Measurements from ENCODE around the gene CCDC14. TPM values are rescaled to one million over a fixed set of nuclear protein-coding genes. Genes with fewer than 3 reads are reported as not detected.
"Not testable (repeated sequence)": the region's sequence is repeated elsewhere in the genome, so short reads cannot be mapped to it uniquely, and the experiment has no call there.

Gene CCDC14, protein sequence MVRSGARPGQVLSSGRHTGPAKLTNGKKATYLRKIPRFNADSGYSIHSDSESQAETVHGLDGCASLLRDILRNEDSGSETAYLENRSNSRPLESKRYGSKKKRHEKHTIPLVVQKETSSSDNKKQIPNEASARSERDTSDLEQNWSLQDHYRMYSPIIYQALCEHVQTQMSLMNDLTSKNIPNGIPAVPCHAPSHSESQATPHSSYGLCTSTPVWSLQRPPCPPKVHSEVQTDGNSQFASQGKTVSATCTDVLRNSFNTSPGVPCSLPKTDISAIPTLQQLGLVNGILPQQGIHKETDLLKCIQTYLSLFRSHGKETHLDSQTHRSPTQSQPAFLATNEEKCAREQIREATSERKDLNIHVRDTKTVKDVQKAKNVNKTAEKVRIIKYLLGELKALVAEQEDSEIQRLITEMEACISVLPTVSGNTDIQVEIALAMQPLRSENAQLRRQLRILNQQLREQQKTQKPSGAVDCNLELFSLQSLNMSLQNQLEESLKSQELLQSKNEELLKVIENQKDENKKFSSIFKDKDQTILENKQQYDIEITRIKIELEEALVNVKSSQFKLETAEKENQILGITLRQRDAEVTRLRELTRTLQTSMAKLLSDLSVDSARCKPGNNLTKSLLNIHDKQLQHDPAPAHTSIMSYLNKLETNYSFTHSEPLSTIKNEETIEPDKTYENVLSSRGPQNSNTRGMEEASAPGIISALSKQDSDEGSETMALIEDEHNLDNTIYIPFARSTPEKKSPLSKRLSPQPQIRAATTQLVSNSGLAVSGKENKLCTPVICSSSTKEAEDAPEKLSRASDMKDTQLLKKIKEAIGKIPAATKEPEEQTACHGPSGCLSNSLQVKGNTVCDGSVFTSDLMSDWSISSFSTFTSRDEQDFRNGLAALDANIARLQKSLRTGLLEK
- 55.8 TPM for polyA plus RNA-seq (2012; ENCODE audit: missing spikeins)

DNA sequence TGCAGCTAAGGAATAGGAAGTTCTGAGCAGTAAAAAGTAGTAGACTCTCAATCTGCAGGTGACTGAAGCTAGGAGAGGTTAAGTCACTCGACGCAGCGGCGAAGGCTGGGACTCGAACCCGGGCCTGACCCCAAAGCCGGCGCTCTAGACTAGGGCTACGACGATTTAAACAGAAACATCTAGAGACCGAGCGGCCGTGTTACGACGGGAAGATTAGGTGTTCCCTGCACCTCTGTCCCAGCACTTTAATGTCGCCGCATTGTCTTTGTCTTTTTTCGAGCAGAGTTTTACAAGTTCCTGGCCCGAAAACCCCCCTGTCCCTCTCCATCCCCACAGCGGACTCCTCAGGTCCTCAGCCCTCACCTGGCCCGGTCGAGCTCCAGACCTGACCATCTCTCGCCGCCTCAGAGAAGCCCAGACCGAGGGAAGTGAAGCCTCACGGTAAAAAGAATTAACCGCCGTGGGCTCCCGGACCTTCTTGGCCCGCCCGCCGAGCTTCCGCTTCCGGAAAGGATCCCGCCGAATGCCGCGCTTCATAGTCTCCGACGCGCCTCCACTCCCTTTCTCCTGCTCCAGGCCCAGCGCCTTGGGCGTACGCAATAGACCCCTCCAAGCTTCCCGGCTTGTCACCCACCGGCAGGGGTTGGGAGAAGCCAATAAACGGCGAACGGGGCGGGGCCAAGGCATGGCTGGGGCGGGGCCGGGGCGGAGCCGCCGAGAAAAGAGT is at the start of gene CCDC14:
CCDC14 (minus strand) TSS at position 449 of the 727 bp plus-strand sequence; CDS start at position 393, 56 bp downstream.
- DNase-seq (ENCODE audit: insufficient read length) = peak; percentile 55
- TF ChIP-seq TAF1 (IDR thresholded peaks at IDR 0.05; ENCODE audit: borderline replicate concordance, low read depth, low read length) (peak; percentile 61), POLR2AphosphoS5 (IDR thresholded peaks at IDR 0.05; ENCODE audit: low read depth, low read length) (peak; percentile 70), POLR2A (IDR thresholded peaks at IDR 0.05; ENCODE audit: low read depth, low read length) (peak; percentile 80)
- FAIRE-seq = peak; percentile 85

DNA sequence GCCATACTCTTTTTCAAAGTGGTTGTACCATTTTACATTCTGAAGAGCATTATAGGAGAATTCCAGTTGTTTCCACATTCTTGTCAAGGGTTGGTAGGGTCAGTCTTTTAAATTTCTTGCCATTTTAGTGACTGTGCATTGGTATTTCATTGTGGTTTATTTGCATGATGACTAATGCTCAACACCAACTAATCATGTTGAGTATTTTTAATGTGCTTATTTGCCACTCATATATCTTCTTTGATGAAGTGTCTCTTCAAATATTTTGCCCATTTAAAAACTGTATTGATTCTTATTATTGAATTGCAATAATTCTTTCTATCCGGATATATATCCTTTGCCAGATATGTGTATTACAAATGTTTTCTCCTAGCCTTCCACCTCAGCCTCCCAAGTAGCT is 47.3 kb upstream of the CCDC14 start:
- FAIRE-seq; DNase-seq (ENCODE audit: insufficient read length): not testable (repeated sequence)

DNA sequence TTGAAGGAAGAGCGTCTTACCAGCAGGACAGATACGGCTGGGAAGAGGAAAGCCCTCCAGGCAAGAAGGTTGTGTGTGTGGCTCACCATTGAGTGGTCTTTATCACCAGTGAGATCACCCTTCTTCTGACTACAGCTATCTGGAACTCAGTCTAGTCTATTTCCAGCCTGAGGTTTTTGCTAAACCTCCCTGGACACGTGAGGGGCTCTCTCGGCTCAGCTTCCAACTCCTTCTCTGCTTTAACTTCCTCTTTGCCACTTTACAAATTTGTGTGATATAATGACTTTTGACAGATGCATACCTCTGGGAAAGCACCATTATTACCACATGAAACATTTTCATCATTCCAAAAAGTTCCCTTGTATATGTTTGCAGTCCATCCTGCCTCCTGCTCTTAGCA is 46.2 kb upstream of the CCDC14 start:
- FAIRE-seq = no peak
- no peak for TF ChIP-seq TAF1 (IDR thresholded peaks at IDR 0.05; ENCODE audit: borderline replicate concordance, low read depth, low read length)
- no peak for TF ChIP-seq POLR2A (IDR thresholded peaks at IDR 0.05; ENCODE audit: low read depth, low read length)
- DNase-seq (ENCODE audit: insufficient read length) = no peak

DNA sequence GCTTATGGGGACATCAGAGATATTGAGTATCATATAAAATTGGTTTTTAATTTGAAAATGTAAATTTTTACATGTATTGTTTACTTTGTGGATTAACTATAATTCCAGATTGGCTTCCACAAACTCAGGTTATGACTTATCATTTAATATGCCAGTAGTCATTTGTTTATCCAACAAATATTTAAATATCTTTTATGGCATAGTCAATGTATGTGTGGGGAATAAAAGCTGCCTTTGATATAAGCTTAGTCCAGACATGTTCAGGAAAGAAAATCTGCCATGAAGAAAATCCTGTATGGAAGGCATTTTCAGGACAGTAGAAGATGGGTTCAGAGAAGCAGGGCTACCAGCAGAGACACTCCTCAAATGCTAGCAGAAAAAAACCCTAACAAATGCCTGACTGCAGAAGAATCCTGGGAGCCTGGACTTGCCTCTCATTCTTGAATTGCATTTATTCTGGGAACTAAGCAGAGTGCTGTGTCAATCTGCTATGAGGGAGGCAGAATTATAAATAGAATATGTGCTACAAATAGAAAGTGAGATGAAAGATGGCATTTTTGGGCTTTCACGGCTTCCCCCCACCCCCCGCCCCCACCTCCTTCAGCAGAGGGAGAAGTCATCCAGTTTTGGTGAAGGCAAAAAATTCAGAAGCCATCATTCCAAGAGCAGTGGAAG is 41.5 kb upstream of the CCDC14 start:
- not testable (repeated sequence) for FAIRE-seq; DNase-seq (ENCODE audit: insufficient read length)

DNA sequence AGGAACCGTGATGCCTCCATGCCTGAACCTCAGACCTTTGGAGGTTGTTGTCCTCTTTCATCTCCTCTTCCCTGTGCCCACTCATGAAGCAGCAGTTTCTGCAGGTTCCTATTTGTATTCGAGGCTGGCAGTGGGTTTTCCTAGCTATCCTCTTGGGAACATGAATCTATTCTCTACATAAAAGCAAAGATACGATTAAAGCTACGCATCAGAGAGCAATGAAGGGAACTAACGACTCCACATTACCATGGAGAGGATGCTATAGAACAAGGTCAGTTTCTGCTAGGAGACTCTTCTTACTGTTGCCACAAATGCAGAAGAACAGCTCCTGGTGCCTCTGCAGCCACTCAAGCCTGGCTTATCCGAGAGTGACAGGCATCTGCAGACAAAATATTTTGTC is 40.3 kb upstream of the CCDC14 start:
- not testable (repeated sequence) for DNase-seq (ENCODE audit: insufficient read length); FAIRE-seq

DNA sequence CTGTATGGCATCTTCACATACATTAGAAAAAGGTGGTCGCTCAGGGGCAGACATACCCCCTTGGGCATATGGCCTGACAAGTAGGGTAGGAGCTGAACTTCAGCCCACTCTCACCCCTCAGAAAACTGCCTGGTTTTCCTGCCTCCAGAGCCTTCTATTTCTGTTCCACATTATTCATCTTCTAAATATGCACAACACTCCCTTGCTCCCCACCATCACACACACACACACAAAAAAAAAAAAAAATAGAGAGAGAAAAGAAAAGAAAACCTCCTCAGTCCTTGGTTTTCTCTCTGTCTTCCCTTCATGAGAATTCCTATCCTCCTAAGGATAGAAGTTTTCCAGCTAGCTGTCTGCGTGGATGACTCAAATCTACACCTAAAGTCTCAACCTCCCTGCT is 36.5 kb upstream of the CCDC14 start:
- no peak for FAIRE-seq
- TF ChIP-seq TAF1 (IDR thresholded peaks at IDR 0.05; ENCODE audit: borderline replicate concordance, low read depth, low read length) (no peak), POLR2AphosphoS5 (IDR thresholded peaks at IDR 0.05; ENCODE audit: low read depth, low read length) (no peak), POLR2A (IDR thresholded peaks at IDR 0.05; ENCODE audit: low read depth, low read length) (no peak)
- DNase-seq (ENCODE audit: insufficient read length) = no peak

DNA sequence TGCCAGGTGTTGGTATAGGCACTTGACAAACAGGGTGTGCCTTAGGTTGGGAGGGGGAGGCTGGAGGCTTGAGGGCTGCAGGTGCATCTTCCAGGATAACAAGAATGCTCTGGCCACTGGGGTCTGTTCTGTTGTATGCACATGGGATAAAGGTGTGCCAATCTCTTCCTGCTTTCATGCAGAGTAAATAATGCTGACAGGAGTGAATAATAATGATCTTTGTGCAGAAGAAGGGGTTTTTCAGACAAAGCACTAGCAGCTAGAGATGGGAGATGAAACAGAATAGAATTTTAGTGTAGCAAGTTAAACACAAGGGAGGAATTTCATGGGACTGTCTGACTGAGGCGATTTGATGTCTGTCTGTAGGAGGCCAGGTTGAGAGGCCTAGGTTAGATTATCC is 32.8 kb upstream of the CCDC14 start:
- FAIRE-seq = no peak
- no peak for DNase-seq (ENCODE audit: insufficient read length)

DNA sequence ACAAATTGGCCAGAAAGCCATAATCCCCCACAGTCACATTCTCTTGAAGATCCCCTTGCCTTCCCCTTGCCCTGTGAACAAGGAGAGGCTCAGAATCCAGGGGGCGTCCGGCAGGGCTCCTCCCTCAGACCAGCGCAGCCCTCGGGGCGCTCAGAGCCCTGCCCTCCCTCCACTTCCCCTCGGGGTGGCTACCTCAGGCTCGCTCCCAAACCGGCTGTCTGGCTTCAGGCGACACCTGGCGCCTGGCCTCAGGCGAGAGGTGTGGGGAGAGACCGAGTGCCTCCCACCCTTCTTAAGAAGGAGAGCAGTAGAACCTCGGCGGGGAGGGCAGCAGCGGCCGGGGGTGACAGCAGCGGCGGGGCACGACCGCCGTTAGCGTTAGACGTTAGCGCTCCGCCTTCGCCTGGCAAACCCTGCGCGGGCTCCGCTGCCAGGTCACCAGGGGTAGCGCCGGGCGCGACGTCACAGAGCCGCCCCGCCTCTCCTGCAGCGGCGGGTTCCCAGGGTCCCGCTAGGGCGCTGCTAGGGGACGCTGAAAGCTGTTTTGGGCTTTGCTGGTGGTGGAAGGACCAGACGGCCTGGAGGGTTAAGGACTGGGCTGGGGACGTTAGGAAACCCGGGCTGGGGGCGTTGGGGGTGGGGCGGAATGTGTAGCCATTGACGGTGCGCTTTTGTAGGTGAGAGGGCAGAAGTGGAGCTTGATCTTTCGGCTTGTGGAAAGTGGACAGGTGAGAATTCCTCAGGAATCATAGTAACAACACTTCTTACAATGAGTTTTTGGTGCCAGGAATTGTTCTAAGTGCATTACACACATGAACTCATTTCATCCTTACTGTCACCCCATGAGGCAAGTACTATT is 30.9 kb upstream of the CCDC14 start, which contains the start of gene ROPN1:
ROPN1 (minus strand) TSS at position 395 of the 859 bp plus-strand sequence. CDS start 11,643 bp downstream, outside the sequence.
- FAIRE-seq = peak; percentile 77
- DNase-seq (ENCODE audit: insufficient read length) = not testable (repeated sequence)

More for the DNA sequence above, 32.8 kb upstream of the CCDC14 start:
- TF ChIP-seq POLR2A (IDR thresholded peaks at IDR 0.05; ENCODE audit: low read depth, low read length) = no peak
- TF ChIP-seq TAF1 (IDR thresholded peaks at IDR 0.05; ENCODE audit: borderline replicate concordance, low read depth, low read length) = no peak
- no peak for TF ChIP-seq POLR2AphosphoS5 (IDR thresholded peaks at IDR 0.05; ENCODE audit: low read depth, low read length)

DNA sequence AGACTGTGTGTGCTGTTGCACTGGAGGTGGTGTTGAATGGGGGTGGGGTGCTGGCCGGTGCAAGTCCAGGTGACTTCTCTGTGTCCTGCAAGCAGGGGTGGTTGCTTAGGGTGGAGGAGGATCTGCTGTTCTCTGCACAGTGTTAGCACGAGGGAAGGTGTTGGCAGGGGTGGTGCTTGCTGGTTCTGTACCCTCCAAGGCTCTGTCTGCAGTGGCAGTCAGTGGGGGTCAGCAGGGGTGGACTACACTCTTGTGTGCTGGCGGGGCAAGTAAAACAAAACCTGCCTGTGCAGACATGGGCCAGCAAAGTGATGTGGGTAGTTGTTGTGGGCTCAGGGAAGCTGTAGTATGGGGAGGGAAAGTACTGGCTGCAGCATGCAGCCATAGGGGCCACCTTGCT is 25.4 kb upstream of the CCDC14 start:
- FAIRE-seq (no peak), DNase-seq (ENCODE audit: insufficient read length) (no peak)
- TF ChIP-seq POLR2AphosphoS5 (IDR thresholded peaks at IDR 0.05; ENCODE audit: low read depth, low read length) = no peak
- no peak for TF ChIP-seq TAF1 (IDR thresholded peaks at IDR 0.05; ENCODE audit: borderline replicate concordance, low read depth, low read length)
- no peak for TF ChIP-seq POLR2A (IDR thresholded peaks at IDR 0.05; ENCODE audit: low read depth, low read length)

DNA sequence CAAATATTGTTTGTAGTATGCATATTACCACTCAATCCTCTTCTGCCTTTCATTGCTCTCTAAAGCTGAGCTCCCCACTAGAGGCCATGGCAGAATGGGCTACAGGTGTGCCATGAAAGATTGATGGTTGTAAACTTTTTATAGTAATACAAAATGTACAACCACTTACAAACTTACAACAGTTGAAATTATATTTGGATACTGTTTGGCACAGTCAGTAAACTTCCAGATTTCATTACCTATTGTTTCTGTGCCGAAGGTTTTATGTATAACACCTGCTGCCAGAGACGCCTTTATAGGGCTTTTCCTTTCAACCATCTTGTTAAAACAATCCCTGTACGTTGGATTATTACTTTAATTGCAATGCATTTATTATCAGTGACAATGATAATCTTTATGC is 23.9 kb upstream of the CCDC14 start:
- FAIRE-seq (no peak), DNase-seq (ENCODE audit: insufficient read length) (no peak)
- TF ChIP-seq POLR2A (IDR thresholded peaks at IDR 0.05; ENCODE audit: low read depth, low read length) = no peak
- TF ChIP-seq TAF1 (IDR thresholded peaks at IDR 0.05; ENCODE audit: borderline replicate concordance, low read depth, low read length) = no peak
- TF ChIP-seq POLR2AphosphoS5 (IDR thresholded peaks at IDR 0.05; ENCODE audit: low read depth, low read length) = no peak

DNA sequence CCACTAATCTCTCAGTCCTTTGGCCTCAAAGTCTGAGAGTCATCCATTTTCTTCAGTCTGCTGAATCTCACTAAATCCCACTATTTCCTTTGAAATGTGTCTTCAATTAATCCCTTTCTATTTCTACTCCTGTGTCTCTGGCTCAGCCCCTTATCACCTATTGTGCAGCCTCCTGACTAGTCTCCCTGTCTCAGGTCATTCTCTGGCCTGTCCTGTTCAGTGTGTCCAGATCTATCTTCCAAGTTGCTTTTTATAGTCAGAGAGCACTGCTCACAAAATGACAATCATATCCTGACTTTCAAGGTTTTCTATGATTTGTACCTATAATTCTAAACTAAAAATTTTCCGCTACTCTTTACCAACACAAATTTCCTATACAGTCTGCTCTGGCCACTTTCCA is 23.3 kb upstream of the CCDC14 start:
- no peak for TF ChIP-seq POLR2AphosphoS5 (IDR thresholded peaks at IDR 0.05; ENCODE audit: low read depth, low read length)
- TF ChIP-seq TAF1 (IDR thresholded peaks at IDR 0.05; ENCODE audit: borderline replicate concordance, low read depth, low read length) = no peak
- TF ChIP-seq POLR2A (IDR thresholded peaks at IDR 0.05; ENCODE audit: low read depth, low read length) = no peak
- FAIRE-seq (no peak), DNase-seq (ENCODE audit: insufficient read length) (no peak)

DNA sequence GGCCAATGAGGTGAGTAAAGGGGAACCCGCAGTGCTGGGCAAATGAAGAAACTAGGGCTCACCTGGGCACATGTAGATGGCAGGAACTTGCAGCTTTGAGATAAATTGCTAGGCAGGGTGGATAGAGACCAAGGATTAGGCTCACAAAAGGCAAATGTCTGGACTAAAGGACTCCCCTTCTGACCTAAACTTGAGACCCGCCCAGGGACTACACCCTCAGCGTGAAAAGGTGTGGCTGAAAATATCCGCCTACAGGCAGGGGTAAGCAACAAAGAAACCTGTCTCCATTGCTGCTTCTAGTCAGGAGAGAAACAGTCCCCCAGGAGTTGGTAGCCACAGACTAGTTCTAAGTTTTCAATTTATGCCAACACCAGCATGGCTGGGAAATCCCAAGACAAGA is 20.3 kb upstream of the CCDC14 start:
- DNase-seq (ENCODE audit: insufficient read length); FAIRE-seq: not testable (repeated sequence)
